IPS-18c (cell line): ENCODE data around the gene DIRAS1.
A peak's percentile ranks its signal among the peaks of the same experiment; 100 is the strongest.

Source experiments
- H3K4me3 ChIP-seq: 2 replicates; pipeline ENCODE4 v1.7.0; 2013; ENCODE audit warnings: low read depth, mild to moderate bottlenecking, low read length, moderate library complexity; ENCODE audit not compliant: insufficient read depth
- H3K9me3 ChIP-seq: one replicate; pipeline ENCODE4 v1.6.1; 2013; ENCODE audit warnings: mild to moderate bottlenecking, low read length, moderate library complexity; ENCODE audit not compliant: control insufficient read depth, insufficient read depth

Gene DIRAS1

GRCh38 chr19:2758601-2759313, 37.6 kb upstream of the DIRAS1 start:
- Histone ChIP-seq H3K4me3 (no peak overlapping the region), H3K9me3 (no peaks in the 10 kb centered on the region)

GRCh38 chr19:2756921-2757881, 36.0 kb upstream of the DIRAS1 start:
- Histone ChIP-seq H3K9me3 (no peaks in the 10 kb centered on the region), H3K4me3 (no peak overlapping the region)

- Histone ChIP-seq H3K9me3 (no peaks in the 10 kb centered on the region), H3K4me3 (no peak overlapping the region)
Observed at GRCh38 chr19:2756477-2756876, 35.3 kb upstream of the DIRAS1 start.

- Histone ChIP-seq H3K4me3 (no peak overlapping the region), H3K9me3 (no peaks in the 10 kb centered on the region)
Observed at GRCh38 chr19:2755811-2756210, 34.6 kb upstream of the DIRAS1 start.

GRCh38 chr19:2755448-2755705, 34.2 kb upstream of the DIRAS1 start:
- H3K4me3 ChIP-seq: no peak overlapping the region
- no peaks in the 10 kb centered on the region for H3K9me3 ChIP-seq

- Histone ChIP-seq H3K9me3 (no peaks in the 10 kb centered on the region), H3K4me3 (no peak overlapping the region)
Observed at GRCh38 chr19:2754659-2755447, 33.7 kb upstream of the DIRAS1 start.

GRCh38 chr19:2751438-2751830, 30.3 kb upstream of the DIRAS1 start:
- Histone ChIP-seq H3K9me3 (no peaks in the 10 kb centered on the region), H3K4me3 (no peak overlapping the region)

- Histone ChIP-seq H3K9me3 (no peaks in the 10 kb centered on the region), H3K4me3 (no peak overlapping the region)
Observed at GRCh38 chr19:2750808-2751437, 29.8 kb upstream of the DIRAS1 start.

- H3K9me3 ChIP-seq: no peaks in the 10 kb centered on the region
- no peak overlapping the region for H3K4me3 ChIP-seq
Observed at GRCh38 chr19:2747349-2747748, 26.2 kb upstream of the DIRAS1 start.

- Histone ChIP-seq H3K4me3 (no peak overlapping the region), H3K9me3 (no peaks in the 10 kb centered on the region)
Observed at GRCh38 chr19:2744113-2744512, 22.9 kb upstream of the DIRAS1 start.

- Histone ChIP-seq H3K9me3 (no peaks in the 10 kb centered on the region), H3K4me3 (no peak overlapping the region)
Observed at GRCh38 chr19:2743099-2743498, 21.9 kb upstream of the DIRAS1 start.

- H3K4me3 ChIP-seq: no peak overlapping the region
Observed at GRCh38 chr19:2740314-2740656, 19.1 kb upstream of the DIRAS1 start.

GRCh38 chr19:2739602-2740313, 18.6 kb upstream of the DIRAS1 start, which contains the start of gene SLC39A3:
TSS of gene SLC39A3 (minus strand) at chr19:2740017. CDS start at chr19:2737257, 2,760 bp downstream.
- Histone ChIP-seq H3K9me3 (no peaks in the 10 kb centered on the region), H3K4me3 (peak within 1 kb of the TSS; percentile 86)

More at GRCh38 chr19:2740314-2740656, 19.1 kb upstream of the DIRAS1 start:
- no peaks in the 10 kb centered on the region for H3K9me3 ChIP-seq

- H3K9me3 ChIP-seq: peaks cover 2% of the 10 kb centered on the region
- no peak overlapping the region for H3K4me3 ChIP-seq
Observed at GRCh38 chr19:2736550-2737190, 15.5 kb upstream of the DIRAS1 start.

GRCh38 chr19:2735374-2735773, 14.2 kb upstream of the DIRAS1 start:
- H3K9me3 ChIP-seq: peaks cover 2% of the 10 kb centered on the region
- no peak overlapping the region for H3K4me3 ChIP-seq

GRCh38 chr19:2734589-2735288, 13.6 kb upstream of the DIRAS1 start:
- H3K4me3 ChIP-seq: no peak overlapping the region
- H3K9me3 ChIP-seq: peaks cover 2% of the 10 kb centered on the region
